Omental fat pad (tissue), 4 donors: ENCODE results near the gene NSUN4. TPM values are rescaled to one million over a fixed set of nuclear protein-coding genes. Genes with fewer than 3 reads are reported as not detected.
"Not testable (repeated sequence)": the region's sequence is repeated elsewhere in the genome, so short reads cannot be mapped to it uniquely, and the experiment has no call there.

Source experiments
- ATAC-seq: fragments of 150-250 bp; one replicate; pipeline ENCODE4 v1.9.1; 2016; ENCODE audit warnings: mild to moderate bottlenecking, moderate library complexity; ENCODE audit not compliant: low FRiP score
- DNase-seq: peaks from one replicate; pipeline ENCODE4 v3.0.0-alpha.2; 2019; ENCODE audit warnings: low spot score
- CTCF ChIP-seq, 3 donors: fragments of 450-650 bp; IDR thresholded peaks; one replicate each; pipeline ENCODE4 v1.5.1; 2016 to 2017; ENCODE audit warnings: antibody characterized with exemption in 3 of 3, mild to moderate bottlenecking in 3 of 3, moderate library complexity in 2 of 3
- total RNA-seq, 4 donors: library from RNA; depleted of rRNA; stranded (reverse); fragments of >200 nt; gene quantifications; one replicate each; pipeline ENCODE4 v1.1.0, GENCODE V29; 2016

Gene NSUN4
- total RNA-seq, 4 donors from 2014 or later, result 19.5 to 26.3 (median 22.2) TPM

- no peak for DNase-seq
- TF ChIP-seq CTCF (IDR thresholded peaks at IDR 0.05), result no peak
- ATAC-seq, result no peak
Observed at GRCh38 chr1:46364612-46365011, 24.0 kb downstream of the NSUN4 start.

GRCh38 chr1:46365796-46366195, 25.2 kb downstream of the NSUN4 start:
- DNase-seq, ATAC-seq: not testable (repeated sequence)

GRCh38 chr1:46367072-46367471, 26.5 kb downstream of the NSUN4 start:
- no peak for TF ChIP-seq CTCF (IDR thresholded peaks at IDR 0.05)
- DNase-seq, result no peak
- ATAC-seq, result no peak

GRCh38 chr1:46367701-46368100, 27.1 kb downstream of the NSUN4 start:
- not testable (repeated sequence) for DNase-seq, ATAC-seq

GRCh38 chr1:46368791-46369190, 28.2 kb downstream of the NSUN4 start:
- no peak for ATAC-seq
- no peak for TF ChIP-seq CTCF (IDR thresholded peaks at IDR 0.05)
- DNase-seq, result no peak

GRCh38 chr1:46369542-46370213, 29.1 kb downstream of the NSUN4 start:
- ATAC-seq, result no peak
- no peak for TF ChIP-seq CTCF (IDR thresholded peaks at IDR 0.05)
- DNase-seq, result no peak

- no peak for TF ChIP-seq CTCF (IDR thresholded peaks at IDR 0.05)
- ATAC-seq, result no peak
- DNase-seq, result no peak
Observed at GRCh38 chr1:46370214-46370633, 29.6 kb downstream of the NSUN4 start.

- DNase-seq (no peak), ATAC-seq (no peak)
- TF ChIP-seq CTCF (IDR thresholded peaks at IDR 0.05), result no peak
Observed at GRCh38 chr1:46372431-46372830, 31.8 kb downstream of the NSUN4 start.
